HUES64 (cell line): ENCODE results near the gene MTMR12.

Source experiments
- H3K27ac ChIP-seq: 2 replicates; pipeline ENCODE4 v1.7.0; 2013; ENCODE audit warnings: low read depth, low read length, inconsistent platforms
- H3K27me3 ChIP-seq: 2 replicates; pipeline ENCODE4 v1.6.1; 2013; ENCODE audit warnings: mild to moderate bottlenecking, low read length; ENCODE audit not compliant: insufficient read depth
- H3K36me3 ChIP-seq: 2 replicates; pipeline ENCODE4 v1.6.1; 2013; ENCODE audit warnings: mild to moderate bottlenecking, low read length; ENCODE audit not compliant: insufficient read depth
- H3K4me1 ChIP-seq: 2 replicates; pipeline ENCODE4 v1.6.1; 2013; ENCODE audit warnings: mild to moderate bottlenecking, low read length, moderate library complexity; ENCODE audit not compliant: insufficient read depth
- H3K4me3 ChIP-seq: 2 replicates; pipeline ENCODE4 v1.5.1; 2013; ENCODE audit warnings: mild to moderate bottlenecking, low read length, moderate library complexity
- H3K9ac ChIP-seq: 2 replicates; pipeline ENCODE4 v1.6.1; 2013; ENCODE audit warnings: mild to moderate bottlenecking, low read depth, low read length
- H3K9me3 ChIP-seq: 2 replicates; pipeline ENCODE4 v1.6.1; 2013; ENCODE audit warnings: low read depth, low read length; ENCODE audit not compliant: insufficient read depth
- WGBS: fragments of 150-250, 120-280 bp; methylation state at CpG from one replicate; pipeline ENCODE4 v1.1.7; 2013; ENCODE audit warnings: missing lambda C conversion rate; 5-methylcytosine and 5-hydroxymethylcytosine counted together

MTMR12 gene

GRCh38 chr5:32273821-32274220 lies 38.9 kb downstream of the MTMR12 start:
- H3K9ac ChIP-seq: no peak overlapping the region
- no peak overlapping the region for H3K27ac ChIP-seq
- WGBS: 88% methylated on average over 2 of the region's 2 CpGs
- peaks cover 38% of the 10 kb centered on the region for H3K4me1 ChIP-seq
- H3K27me3 ChIP-seq: no peaks in the 10 kb centered on the region
- H3K9me3 ChIP-seq: no peaks in the 10 kb centered on the region
- peaks cover 54% of the 10 kb centered on the region for H3K36me3 ChIP-seq
- H3K4me3 ChIP-seq: no peak overlapping the region

GRCh38 chr5:32272746-32273145 lies 40.0 kb downstream of the MTMR12 start:
- Histone ChIP-seq H3K27ac (no peak overlapping the region), H3K4me3 (no peak overlapping the region), H3K36me3 (peaks cover 64% of the 10 kb centered on the region), H3K9me3 (no peaks in the 10 kb centered on the region), H3K27me3 (no peaks in the 10 kb centered on the region), H3K9ac (no peak overlapping the region), H3K4me1 (peaks cover 34% of the 10 kb centered on the region)
- 98% methylated on average over 2 of the region's 2 CpGs for WGBS

- Histone ChIP-seq H3K9ac (no peak overlapping the region), H3K27me3 (no peaks in the 10 kb centered on the region), H3K36me3 (peaks cover 77% of the 10 kb centered on the region), H3K27ac (no peak overlapping the region), H3K4me3 (no peak overlapping the region), H3K4me1 (peaks cover 23% of the 10 kb centered on the region), H3K9me3 (no peaks in the 10 kb centered on the region)
- 89% methylated on average over 1 of the region's 1 CpG for WGBS
Observed at GRCh38 chr5:32270946-32271345, 41.8 kb downstream of the MTMR12 start.

- 100% methylated on average over 3 of the region's 4 CpGs for WGBS
Observed at GRCh38 chr5:32270178-32270577, 42.6 kb downstream of the MTMR12 start.

GRCh38 chr5:32265902-32266301 lies 46.8 kb downstream of the MTMR12 start:
- Histone ChIP-seq H3K4me1 (no peaks in the 10 kb centered on the region), H3K36me3 (peaks cover 89% of the 10 kb centered on the region), H3K27ac (no peak overlapping the region), H3K9ac (no peak overlapping the region), H3K27me3 (no peaks in the 10 kb centered on the region), H3K4me3 (no peak overlapping the region), H3K9me3 (no peaks in the 10 kb centered on the region)
- 95% methylated on average over 6 of the region's 6 CpGs for WGBS

More at GRCh38 chr5:32270178-32270577, 42.6 kb downstream of the MTMR12 start:
- no peak overlapping the region for H3K4me3 ChIP-seq
- no peak overlapping the region for H3K9ac ChIP-seq
- peaks cover 16% of the 10 kb centered on the region for H3K4me1 ChIP-seq
- no peak overlapping the region for H3K27ac ChIP-seq
- H3K36me3 ChIP-seq: peaks cover 85% of the 10 kb centered on the region
- no peaks in the 10 kb centered on the region for H3K9me3 ChIP-seq
- no peaks in the 10 kb centered on the region for H3K27me3 ChIP-seq

- H3K9ac ChIP-seq: no peak overlapping the region
- no peak overlapping the region for H3K27ac ChIP-seq
- H3K36me3 ChIP-seq: peaks cover 85% of the 10 kb centered on the region
- H3K4me1 ChIP-seq: no peaks in the 10 kb centered on the region
- no peaks in the 10 kb centered on the region for H3K27me3 ChIP-seq
- no peaks in the 10 kb centered on the region for H3K9me3 ChIP-seq
- WGBS: 96% methylated on average over 2 of the region's 4 CpGs
- H3K4me3 ChIP-seq: no peak overlapping the region
Observed at GRCh38 chr5:32264957-32265572, 47.7 kb downstream of the MTMR12 start.

GRCh38 chr5:32263684-32264083 lies 49.1 kb downstream of the MTMR12 start:
- no peak overlapping the region for H3K4me3 ChIP-seq
- WGBS: 91% methylated on average over 4 of the region's 4 CpGs
- no peaks in the 10 kb centered on the region for H3K9me3 ChIP-seq
- no peaks in the 10 kb centered on the region for H3K27me3 ChIP-seq
- no peaks in the 10 kb centered on the region for H3K4me1 ChIP-seq
- no peak overlapping the region for H3K27ac ChIP-seq
- no peak overlapping the region for H3K9ac ChIP-seq
- H3K36me3 ChIP-seq: peaks cover 82% of the 10 kb centered on the region

GRCh38 chr5:32261198-32261597 lies 51.5 kb downstream of the MTMR12 start:
- H3K27ac ChIP-seq: no peak overlapping the region
- no peaks in the 10 kb centered on the region for H3K4me1 ChIP-seq
- H3K27me3 ChIP-seq: no peaks in the 10 kb centered on the region
- 82% methylated on average over 2 of the region's 2 CpGs for WGBS
- H3K4me3 ChIP-seq: no peak overlapping the region
- H3K36me3 ChIP-seq: peaks cover 87% of the 10 kb centered on the region
- no peaks in the 10 kb centered on the region for H3K9me3 ChIP-seq
- H3K9ac ChIP-seq: no peak overlapping the region

GRCh38 chr5:32259033-32259432 lies 53.7 kb downstream of the MTMR12 start:
- Histone ChIP-seq H3K36me3 (peaks cover 89% of the 10 kb centered on the region), H3K4me1 (no peaks in the 10 kb centered on the region)

GRCh38 chr5:32258424-32258823 lies 54.3 kb downstream of the MTMR12 start:
- H3K9me3 ChIP-seq: no peaks in the 10 kb centered on the region
- 95% methylated on average over 3 of the region's 3 CpGs for WGBS
- H3K4me1 ChIP-seq: no peaks in the 10 kb centered on the region
- H3K36me3 ChIP-seq: peaks cover 89% of the 10 kb centered on the region
- H3K27me3 ChIP-seq: no peaks in the 10 kb centered on the region
- H3K4me3 ChIP-seq: no peak overlapping the region
- H3K9ac ChIP-seq: no peak overlapping the region
- no peak overlapping the region for H3K27ac ChIP-seq

More at GRCh38 chr5:32259033-32259432, 53.7 kb downstream of the MTMR12 start:
- Histone ChIP-seq H3K4me3 (no peak overlapping the region), H3K27ac (no peak overlapping the region), H3K9ac (no peak overlapping the region), H3K27me3 (no peaks in the 10 kb centered on the region), H3K9me3 (no peaks in the 10 kb centered on the region)
- WGBS: 100% methylated on average over 1 of the region's 1 CpG

- Histone ChIP-seq H3K9ac (no peak overlapping the region), H3K4me3 (no peak overlapping the region), H3K27ac (no peak overlapping the region), H3K4me1 (no peaks in the 10 kb centered on the region), H3K36me3 (peaks cover 92% of the 10 kb centered on the region), H3K9me3 (no peaks in the 10 kb centered on the region), H3K27me3 (no peaks in the 10 kb centered on the region)
- WGBS: 95% methylated on average over 2 of the region's 2 CpGs
Observed at GRCh38 chr5:32255540-32255900, 57.2 kb downstream of the MTMR12 start.
